Smooth muscle cell (in vitro differentiated cells): ENCODE data around the gene SLC25A28. TPM values are rescaled to one million over a fixed set of nuclear protein-coding genes. Genes with fewer than 3 reads are reported as not detected.

Source experiments
- DNase-seq: peaks from one replicate; lab custom pipeline; 2025; ENCODE audit not compliant: unreplicated experiment; lab: John Stamatoyannopoulos, UW
- H2AFZ ChIP-seq: fragments of 200-600 bp; sonication (generic); 2 replicates; pipeline ENCODE4 v1.6.0; 2016; ENCODE audit warnings: antibody characterized with exemption, low read depth, mild to moderate bottlenecking
- H3F3A ChIP-seq: fragments of 200-600 bp; sonication (generic); 2 replicates; pipeline ENCODE4 v1.6.0; 2017; ENCODE audit warnings: antibody characterized with exemption, low read depth
- H3K27ac ChIP-seq: fragments of 200-600 bp; sonication (generic); 2 replicates; pipeline ENCODE4 v1.5.1; 2016; ENCODE audit warnings: low read depth, mild to moderate bottlenecking
- H3K27me3 ChIP-seq: fragments of 200-600 bp; sonication (generic); 2 replicates; pipeline ENCODE4 v1.6.1; 2016; ENCODE audit warnings: low read depth, mild to moderate bottlenecking
- H3K36me3 ChIP-seq: fragments of 200-600 bp; sonication (generic); 2 replicates; pipeline ENCODE4 v1.5.1; 2016; ENCODE audit warnings: low read depth
- H3K4me1 ChIP-seq: fragments of 200-600 bp; sonication (generic); 2 replicates; pipeline ENCODE4 v1.5.1; 2016; ENCODE audit warnings: low read depth
- H3K4me2 ChIP-seq: fragments of 200-600 bp; sonication (generic); 2 replicates; pipeline ENCODE4 v1.6.0; 2016; ENCODE audit warnings: mild to moderate bottlenecking
- H3K4me3 ChIP-seq: fragments of 200-600 bp; sonication (generic); 2 replicates; pipeline ENCODE4 v1.5.1; 2016; ENCODE audit warnings: mild to moderate bottlenecking
- H3K79me2 ChIP-seq: fragments of 200-600 bp; sonication (generic); 2 replicates; pipeline ENCODE4 v1.6.0; 2016; ENCODE audit warnings: low read depth, mild to moderate bottlenecking
- H3K9ac ChIP-seq: fragments of 200-600 bp; sonication (generic); 2 replicates; pipeline ENCODE4 v1.6.0; 2016; ENCODE audit warnings: low read depth
- H3K9me3 ChIP-seq: fragments of 200-600 bp; sonication (generic); replicated peaks from 2 replicates; pipeline ENCODE4 v1.5.1; 2016; ENCODE audit warnings: low read depth
- H4K20me1 ChIP-seq: fragments of 200-600 bp; sonication (generic); 2 replicates; pipeline ENCODE4 v1.6.0; 2016; ENCODE audit warnings: low read depth
- WGBS: methylation state at CpG from one replicate; pipeline ENCODE4 v1.1.7; 2016; ENCODE audit warnings: low lambda C conversion rate; 5-methylcytosine and 5-hydroxymethylcytosine counted together
- polyA plus RNA-seq: library from polyadenylated mRNA; unstranded; fragments of >200 nt; fragmentation: Nextera tagmentation; extraction: Ambion mirVana; gene quantifications from 2 replicates; pipeline ENCODE4 v1.2.1, GENCODE V29; 2016
- total RNA-seq: library from RNA; depleted of rRNA; stranded (reverse); fragments of >200 nt; gene quantifications from 2 replicates; pipeline ENCODE4 v1.2.3, GENCODE V29; 2014
- TF ChIP-seq, protein P1 (sequence below): fragments of 200-600 bp; sonication (generic); IDR thresholded peaks from 2 replicates; pipeline ENCODE4 v1.5.1; 2017; ENCODE audit warnings: borderline replicate concordance, mild to moderate bottlenecking, antibody characterized with exemption; ENCODE audit not compliant: insufficient read depth, poor library complexity, severe bottlenecking

SLC25A28 gene
- total and polyA plus RNA-seq, 2 experiments from 2014 or later = 35.0 to 43.3 TPM

DNA sequence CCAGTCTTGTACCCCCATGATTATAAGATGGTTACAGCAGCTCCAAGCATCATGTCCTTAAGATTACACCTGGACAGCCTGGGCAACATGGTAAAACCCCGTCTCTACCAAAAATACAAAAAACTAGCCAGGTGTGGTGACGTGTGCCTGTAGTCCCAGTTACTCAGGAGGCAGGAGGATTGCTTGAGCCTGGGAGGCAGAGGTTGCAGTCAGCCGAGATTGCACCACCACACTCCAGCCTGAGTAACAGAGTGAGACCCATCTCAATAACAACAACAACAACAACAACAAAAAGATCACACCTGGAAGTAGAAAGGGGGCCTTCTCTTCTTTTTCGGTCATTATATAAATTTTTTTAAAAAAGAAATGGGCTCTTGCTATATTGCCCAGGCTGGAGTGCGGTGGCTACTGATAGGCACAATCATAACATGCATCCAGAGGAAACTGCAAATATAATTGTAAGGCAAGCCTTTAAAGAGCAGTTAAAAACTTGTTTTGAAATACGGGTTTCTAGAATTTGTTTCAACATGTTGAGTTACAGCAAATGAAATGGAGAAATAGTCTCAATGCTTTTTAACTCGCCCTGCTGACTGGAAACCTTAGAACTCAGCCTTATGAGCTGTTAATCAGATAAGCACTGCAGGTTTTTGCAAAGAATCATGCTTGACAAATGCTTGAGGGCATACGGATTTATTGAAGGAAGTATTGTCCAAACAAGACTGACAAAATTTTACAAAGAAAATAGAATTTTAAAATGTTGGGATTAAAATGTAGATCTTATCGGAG, 34.3 kb upstream of the SLC25A28 start:
- no peak overlapping the region for H3K4me2 ChIP-seq

DNA sequence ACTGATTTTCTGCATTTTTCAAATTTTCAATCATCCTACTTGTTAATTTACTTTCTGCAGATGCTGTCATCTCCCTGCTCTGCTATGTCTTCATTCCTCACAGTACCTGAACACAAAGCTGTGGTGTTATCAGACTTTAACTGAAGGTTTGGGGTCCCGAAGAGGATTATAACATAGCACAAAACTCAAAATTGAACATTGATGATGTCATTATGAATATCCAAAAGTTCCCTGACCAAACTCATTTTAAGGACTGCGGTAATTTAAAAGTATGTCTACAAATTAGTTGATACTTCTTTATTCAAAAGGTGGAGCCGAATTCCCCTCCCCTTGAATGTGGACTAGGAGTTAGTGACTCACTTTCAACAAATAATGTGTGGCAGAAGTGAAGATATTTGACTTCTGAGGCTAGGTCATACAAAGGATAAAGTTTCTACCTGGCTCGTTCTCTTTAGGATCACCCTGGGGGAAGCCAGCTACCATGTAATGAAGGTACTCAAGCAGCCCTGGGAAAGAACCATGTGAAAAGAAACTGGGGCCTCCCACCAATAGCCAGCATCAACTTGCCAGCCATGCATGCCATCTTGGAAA, 32.7 kb upstream of the SLC25A28 start:
- Histone ChIP-seq H4K20me1 (no peaks in the 10 kb centered on the region), H3K79me2 (no peaks in the 10 kb centered on the region), H3K4me1 (peaks cover 4% of the 10 kb centered on the region), H3K9ac (no peak overlapping the region), H3K4me2 (no peak overlapping the region), H3K27ac (no peak overlapping the region), H3F3A (peaks cover 3% of the 10 kb centered on the region), H3K36me3 (no peaks in the 10 kb centered on the region), H3K9me3 (no peaks in the 10 kb centered on the region), H2AFZ (no peak overlapping the region), H3K27me3 (no peaks in the 10 kb centered on the region), H3K4me3 (no peak overlapping the region)
- 92% methylated on average over 4 of the region's 4 CpGs for WGBS
- TF ChIP-seq, protein P1, sequence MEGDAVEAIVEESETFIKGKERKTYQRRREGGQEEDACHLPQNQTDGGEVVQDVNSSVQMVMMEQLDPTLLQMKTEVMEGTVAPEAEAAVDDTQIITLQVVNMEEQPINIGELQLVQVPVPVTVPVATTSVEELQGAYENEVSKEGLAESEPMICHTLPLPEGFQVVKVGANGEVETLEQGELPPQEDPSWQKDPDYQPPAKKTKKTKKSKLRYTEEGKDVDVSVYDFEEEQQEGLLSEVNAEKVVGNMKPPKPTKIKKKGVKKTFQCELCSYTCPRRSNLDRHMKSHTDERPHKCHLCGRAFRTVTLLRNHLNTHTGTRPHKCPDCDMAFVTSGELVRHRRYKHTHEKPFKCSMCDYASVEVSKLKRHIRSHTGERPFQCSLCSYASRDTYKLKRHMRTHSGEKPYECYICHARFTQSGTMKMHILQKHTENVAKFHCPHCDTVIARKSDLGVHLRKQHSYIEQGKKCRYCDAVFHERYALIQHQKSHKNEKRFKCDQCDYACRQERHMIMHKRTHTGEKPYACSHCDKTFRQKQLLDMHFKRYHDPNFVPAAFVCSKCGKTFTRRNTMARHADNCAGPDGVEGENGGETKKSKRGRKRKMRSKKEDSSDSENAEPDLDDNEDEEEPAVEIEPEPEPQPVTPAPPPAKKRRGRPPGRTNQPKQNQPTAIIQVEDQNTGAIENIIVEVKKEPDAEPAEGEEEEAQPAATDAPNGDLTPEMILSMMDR = no peak
- no peak for DNase-seq

More for the DNA sequence above, 34.3 kb upstream of the SLC25A28 start:
- Histone ChIP-seq H3F3A (peaks cover 3% of the 10 kb centered on the region), H3K9me3 (no peaks in the 10 kb centered on the region), H3K9ac (no peak overlapping the region), H3K27me3 (no peaks in the 10 kb centered on the region), H4K20me1 (no peaks in the 10 kb centered on the region), H3K4me3 (no peak overlapping the region), H3K4me1 (peaks cover 10% of the 10 kb centered on the region), H3K27ac (peak overlapping the region; percentile 49), H3K79me2 (peaks cover 2% of the 10 kb centered on the region), H2AFZ (no peak overlapping the region), H3K36me3 (no peaks in the 10 kb centered on the region)
- TF ChIP-seq, protein P1 = no peak
- 73% methylated on average over 9 of the region's 9 CpGs for WGBS
- no peak for DNase-seq

DNA sequence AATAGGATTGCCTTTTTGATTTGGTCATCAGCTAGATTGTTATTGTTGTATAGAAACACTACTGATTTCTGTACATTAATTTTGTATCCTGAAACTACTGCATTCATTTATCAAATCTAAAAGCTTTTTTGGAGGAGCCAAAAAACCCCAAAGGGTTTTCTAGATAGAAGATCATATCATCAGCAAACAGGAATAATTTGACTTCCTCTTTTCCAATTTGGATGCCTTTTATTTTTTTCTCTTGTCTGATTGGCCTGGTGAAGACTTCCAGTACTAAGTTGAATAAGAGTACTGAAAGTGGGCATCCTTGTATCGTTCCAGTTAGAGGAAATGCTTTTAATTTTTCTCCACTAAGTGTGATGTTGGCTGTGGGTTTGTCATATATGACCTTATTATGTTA, 28.5 kb upstream of the SLC25A28 start:
- H3K4me2 ChIP-seq = no peak overlapping the region
- WGBS = 0% methylated on average over 1 of the region's 1 CpG
- no peak for DNase-seq

More for the DNA sequence above, 28.5 kb upstream of the SLC25A28 start:
- Histone ChIP-seq H3K27me3 (no peaks in the 10 kb centered on the region), H3K9me3 (no peaks in the 10 kb centered on the region), H3K36me3 (no peaks in the 10 kb centered on the region), H3K4me3 (no peak overlapping the region), H3K9ac (no peak overlapping the region), H2AFZ (no peak overlapping the region), H3K27ac (no peak overlapping the region), H4K20me1 (no peaks in the 10 kb centered on the region), H3K4me1 (no peaks in the 10 kb centered on the region), H3K79me2 (no peaks in the 10 kb centered on the region), H3F3A (no peaks in the 10 kb centered on the region)
- TF ChIP-seq, protein P1 = no peak
